AG08396 (cell line): ENCODE results near the gene SLC26A1.
"Not testable (repeated sequence)": the region's sequence is repeated elsewhere in the genome, so short reads cannot be mapped to it uniquely, and the experiment has no call there.

ENCODE experiments used
- DNase-seq: peaks from one replicate; pipeline ENCODE4 v3.0.0; 2012; ENCODE audit warnings: low spot score, mixed read lengths

SLC26A1 gene

DNA sequence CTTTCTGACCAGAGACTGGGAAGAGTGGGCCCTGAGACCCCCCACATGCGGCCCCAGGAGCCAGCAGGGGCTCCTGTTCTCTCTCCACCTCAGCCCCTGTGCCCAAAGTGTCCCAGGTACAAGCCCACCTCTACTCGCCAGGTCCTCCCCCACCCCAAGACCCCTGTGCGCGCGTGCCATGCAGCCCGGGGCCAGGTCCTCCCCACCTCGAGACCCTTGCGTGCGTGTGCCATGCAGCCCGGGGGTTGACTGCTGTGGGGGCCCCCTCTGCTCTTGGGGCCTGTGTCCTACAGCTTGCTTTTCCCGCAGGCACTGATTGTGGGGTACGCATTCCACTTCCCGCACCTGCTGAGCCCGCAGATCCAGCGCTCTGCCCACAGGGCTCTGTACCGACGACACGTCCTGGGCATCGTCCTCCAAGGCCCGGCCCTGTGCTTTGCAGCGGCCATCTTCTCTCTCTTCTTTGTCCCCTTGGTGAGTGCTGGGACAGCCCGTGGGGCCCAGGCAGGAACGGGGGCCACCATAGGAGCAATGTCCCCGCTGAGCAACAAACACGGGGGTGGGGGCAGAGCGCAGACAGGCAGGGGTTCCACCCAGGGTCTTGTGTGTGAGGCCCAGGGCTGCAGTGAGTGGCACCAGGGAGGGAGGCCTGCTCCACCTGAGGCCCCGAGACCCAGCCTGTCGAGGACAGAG is 40.2 kb downstream of the SLC26A1 start:
- no peak for DNase-seq

DNA sequence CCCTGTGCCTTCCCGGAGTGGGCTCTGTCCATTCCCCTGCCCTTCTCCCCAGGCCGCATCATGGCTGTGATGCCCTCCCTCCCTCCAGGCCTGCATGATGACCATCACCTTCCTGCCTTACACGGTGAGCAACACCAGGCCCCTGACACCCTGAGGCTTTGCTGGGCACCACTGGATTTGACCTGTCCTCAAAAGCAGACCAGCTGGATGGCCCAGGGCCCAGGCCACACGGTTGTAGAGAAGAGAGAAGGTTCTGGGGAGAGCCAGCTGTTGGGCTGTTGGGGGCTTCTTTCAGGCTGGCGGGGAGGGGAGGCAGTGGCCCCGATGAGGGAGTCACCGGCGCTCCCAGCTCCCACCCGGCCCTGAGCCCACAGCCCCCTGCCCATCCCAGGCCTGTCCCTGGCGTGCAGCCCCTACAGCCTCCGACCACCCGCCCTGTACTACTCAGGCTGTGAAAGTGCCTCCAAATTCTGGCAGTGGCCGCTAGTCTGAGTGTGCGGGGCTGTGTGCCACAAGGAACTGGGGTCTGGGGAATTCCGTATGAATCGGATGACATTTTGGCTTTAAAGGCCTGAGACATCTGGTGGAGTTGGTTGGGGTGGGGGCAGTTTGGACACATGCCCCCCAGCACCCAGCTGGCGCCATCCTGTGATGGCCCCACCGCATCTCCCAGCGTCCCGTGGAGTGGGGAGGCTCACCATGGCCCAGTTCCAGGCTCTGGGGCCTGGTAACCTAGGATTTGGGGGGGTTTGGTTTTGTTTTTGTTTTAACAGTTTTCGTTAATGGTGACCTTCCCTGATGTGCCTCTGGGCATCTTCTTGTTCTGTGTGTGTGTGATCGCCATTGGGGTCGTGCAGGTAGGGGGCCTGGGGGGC is 41.4 kb downstream of the SLC26A1 start:
- DNase-seq: no peak

DNA sequence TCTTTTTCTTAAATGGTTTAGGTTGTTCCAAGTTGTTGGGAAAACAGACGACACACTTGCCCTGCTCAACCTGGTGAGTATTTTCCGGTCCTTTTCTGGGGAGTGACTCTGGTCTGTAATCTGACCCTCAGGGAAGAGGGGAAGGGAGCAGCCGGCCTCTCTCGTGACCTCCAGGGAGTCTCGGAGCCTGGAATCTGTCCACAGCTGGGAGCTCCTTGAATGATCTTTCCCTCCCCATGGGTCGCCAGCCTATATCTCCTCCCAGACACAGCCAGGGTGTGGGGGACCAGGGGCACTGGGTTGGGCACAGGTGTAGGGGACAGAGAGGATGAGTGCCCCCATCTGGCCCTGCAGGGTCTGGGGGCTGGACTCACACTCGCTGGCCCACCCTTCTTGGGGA is 42.0 kb downstream of the SLC26A1 start:
- DNase-seq: no peak

DNA sequence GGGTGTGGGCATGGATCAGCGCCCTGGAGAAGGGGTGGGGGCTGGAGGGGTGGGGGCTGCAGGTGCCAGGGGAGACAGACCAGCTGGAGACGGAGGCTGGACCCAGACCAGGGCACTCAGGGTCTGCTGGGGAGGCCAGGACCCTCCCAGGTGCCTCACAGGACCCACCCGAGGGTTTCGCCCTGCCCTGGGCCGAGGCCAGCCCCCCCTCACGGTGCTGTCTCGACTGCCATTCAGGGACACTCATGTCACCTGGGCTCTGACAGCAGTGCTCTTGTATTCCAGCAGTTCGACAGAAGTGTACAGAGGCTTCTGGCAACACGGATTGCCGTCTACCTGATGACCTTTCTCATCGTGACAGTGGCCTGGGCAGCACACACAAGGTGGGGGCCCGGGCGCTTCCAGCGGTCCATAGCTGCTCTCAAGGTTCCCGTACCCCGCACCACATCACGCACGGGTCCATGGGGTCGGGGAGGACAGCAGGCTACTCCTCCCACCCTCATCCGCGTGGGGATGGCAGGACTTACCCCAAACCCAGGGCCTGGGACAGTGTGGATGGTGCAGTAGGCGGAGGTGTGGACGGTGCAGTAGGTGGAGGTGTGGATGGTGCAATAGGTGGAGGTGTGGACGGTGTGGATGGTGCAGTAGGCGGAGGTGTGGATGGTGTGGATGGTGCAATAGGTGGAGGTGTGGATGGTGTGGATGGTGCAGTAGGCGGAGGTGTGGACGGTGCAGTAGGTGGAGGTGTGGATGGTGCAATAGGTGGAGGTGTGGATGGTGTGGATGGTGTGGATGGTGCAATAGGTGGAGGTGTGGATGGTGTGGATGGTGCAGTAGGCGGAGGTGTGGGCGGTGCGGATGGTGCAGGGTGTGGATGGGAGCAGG is 42.8 kb downstream of the SLC26A1 start:
- no peak for DNase-seq

DNA sequence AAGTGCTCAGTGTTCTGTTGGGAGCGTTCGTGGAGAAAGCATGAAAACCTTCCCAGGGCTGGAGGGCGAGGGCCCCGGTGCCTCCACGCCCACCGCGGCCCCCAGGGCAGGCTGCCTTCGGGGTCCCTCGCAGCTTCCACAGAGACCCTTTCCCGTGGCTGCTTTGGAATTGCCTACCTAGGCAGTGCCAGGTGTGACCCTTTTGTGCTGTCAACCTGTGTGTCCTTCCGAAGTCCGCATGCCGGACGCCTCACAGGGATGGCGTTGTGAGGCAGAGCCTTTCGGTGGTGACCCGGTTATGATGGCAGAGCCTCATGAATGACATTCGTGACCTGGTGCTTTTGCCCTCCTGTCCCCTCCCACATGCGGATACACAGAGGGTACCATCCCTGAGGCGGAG is 43.5 kb downstream of the SLC26A1 start:
- DNase-seq: no peak

DNA sequence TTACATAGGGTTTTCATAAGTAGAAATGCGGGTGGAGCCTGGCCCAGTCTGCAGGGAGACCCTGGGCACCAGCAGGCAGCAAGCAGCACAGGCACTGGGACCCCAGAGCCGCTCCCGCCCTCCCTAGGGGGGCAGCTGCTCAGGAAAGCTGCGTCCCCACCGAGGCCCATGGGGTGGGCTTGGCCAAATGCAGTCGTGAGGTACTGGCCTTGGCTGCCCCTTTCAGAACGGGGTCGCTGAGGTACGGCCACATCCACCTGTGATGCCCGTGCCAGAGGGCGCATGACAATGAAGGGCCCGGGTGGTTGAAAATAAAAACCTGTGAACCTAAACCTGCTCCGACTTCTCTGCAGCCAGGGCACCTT is 44.3 kb downstream of the SLC26A1 start:
- no peak for DNase-seq

DNA sequence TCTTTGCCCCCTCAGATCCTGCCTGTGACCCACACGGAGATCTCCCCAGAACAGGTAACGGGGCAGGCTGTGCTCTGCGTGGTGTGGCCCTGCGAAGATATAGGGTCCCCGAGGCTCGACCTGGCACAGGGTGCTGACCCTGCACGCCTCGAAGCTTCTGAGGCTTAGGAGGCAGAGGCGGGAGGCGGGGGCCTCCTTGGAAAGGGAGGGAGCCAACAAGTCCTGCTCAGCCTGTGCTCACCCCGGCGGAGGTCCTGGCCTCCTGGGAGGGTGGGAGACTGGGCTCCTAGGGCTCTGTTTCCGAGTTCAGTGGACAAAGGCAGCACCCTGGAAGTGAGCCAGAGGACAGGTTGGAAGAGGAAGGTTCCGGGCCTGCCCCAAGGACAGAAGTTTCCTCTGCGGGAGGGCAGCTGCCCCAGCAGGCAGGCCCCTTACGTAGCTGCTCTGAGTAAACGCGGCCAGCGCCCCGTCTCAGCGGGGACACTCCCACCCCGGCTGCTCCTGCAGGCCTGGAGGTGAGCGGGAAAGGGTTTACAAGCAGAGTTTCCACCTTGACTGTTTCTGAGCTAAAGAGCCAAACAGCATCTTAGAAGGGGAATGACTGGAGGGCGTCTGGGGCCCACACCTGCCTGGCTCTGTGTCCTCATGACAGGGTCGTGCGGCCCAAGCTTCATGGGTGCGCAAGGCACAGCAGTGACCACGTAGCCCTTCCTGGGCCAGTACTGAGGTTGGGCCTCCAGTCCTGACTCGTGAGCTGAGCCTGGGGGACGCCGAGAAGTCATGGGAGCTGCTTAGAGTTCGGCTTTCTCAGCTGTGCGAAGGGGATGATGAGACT is 44.9 kb downstream of the SLC26A1 start:
- no peak for DNase-seq

DNA sequence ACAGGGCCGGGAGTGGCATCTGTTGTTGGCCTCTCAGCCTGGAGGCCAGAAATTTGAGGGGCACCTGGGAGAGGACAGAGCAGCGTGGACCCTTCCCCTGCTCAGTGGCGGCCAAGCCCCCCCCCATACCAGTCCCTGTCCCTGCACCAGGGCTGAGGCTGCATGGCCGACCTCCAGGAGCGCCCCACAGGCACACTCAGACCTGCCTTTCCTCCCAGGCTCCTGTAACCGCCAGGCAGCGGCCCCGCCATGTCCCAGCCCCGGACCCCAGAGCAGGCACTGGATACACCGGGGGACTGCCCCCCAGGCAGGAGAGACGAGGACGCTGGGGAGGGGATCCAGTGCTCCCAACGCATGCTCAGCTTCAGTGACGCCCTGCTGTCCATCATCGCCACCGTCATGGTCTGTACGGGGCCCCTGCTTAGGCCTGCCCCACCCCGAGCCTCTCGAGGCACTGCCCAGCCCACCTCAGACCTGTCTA is 45.7 kb downstream of the SLC26A1 start:
- no peak for DNase-seq

DNA sequence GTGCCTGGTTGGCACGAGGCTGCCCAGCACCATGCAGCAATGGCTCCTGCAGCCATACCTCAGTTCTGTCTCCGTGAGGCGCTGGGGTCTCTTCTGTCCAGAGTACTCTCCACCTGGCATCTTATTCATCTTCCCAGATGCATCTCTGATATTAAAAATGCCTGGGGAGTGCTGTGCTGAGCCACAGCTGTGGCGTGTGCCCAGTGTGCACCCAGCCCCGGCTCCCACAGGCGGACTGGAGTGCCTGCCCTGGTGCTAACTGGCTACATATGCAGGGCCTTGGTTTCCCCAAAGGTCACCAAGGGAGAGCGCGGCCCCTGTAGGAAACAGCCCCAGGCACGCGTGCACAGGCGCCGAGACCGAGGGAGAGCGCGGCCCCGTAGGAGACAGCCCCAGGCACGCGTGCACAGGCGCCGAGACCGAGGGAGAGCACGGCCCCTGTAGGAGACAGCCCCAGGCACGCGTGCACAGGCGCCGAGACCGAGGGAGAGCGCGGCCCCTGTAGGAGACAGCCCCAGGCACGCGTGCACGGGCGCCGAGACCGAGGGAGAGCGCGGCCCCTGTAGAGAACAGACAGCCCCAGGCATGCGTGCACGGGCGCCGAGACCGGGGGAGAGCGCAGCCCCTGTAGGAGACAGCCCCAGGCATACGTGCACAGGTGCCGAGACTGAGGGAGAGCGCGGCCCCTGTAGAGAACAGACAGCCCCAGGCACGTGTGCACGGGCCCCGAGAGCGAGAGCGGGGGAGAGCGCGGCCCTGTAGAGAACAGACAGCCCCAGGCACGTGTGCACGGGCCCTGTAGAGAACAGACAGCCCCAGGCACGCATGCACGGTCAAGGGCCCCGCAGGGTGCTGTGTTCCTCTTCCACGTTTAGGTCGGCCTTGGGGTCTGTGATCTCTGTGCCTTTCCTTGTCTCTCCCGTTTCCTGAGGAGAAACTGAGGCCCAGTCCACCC is 46.4 kb downstream of the SLC26A1 start:
- DNase-seq: no peak

DNA sequence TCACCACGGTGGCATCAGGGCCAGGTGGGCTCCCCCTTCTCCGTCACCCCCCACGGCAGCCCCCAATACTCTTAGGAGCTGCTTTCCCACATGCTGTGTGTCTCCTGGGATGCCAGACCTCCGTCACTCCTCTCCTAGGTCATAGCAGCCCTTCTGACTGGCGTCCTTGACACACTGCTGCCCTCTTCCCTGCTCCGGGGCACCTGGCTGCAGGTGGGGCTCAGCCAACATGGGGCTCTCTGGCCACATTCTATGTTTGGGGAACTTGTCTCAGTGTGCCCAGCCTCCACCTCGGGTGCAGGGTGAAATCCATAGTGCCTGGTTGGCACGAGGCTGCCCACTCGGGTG is 47.1 kb downstream of the SLC26A1 start:
- no peak for DNase-seq

DNA sequence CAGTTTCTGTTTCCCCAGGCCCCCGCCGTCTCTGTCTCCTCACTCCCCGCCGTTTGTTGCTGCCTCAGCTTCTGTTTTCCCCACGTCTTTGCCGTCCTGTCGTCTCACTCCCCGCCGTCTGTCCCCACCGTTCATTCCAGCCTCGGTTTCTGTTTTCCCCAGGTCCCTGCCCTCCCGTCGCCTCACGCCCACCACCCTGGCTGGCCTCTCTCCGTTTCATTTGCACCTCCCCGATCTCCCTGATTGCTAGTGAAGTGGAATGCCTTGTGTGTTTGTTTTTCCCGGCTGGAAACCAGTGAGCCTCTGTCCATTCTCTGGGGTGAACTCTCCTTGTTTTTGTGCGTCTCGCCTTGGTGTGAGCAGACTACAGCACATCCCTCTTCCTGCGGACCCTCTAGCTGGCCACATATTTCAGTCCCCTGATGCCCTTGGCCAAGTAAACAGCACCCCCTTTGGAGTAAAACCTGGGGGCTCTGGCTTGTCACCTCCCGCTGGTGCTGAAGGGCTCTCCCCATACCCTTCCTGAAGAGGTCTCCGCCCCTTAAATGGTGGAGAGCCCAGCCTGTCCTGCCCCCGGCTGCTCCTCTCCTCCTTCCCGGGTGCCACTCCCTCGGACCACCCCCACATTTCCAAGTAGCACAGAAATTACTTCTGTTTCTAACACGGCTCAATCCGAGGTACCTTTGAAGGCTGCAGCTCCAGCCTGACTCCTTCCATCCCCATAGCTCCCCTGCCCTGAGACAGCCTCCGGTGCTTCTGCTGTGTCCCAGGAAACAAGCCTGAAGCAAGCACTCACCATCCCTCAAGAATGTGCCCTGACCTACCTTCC is 47.7 kb downstream of the SLC26A1 start:
- no peak for DNase-seq

DNA sequence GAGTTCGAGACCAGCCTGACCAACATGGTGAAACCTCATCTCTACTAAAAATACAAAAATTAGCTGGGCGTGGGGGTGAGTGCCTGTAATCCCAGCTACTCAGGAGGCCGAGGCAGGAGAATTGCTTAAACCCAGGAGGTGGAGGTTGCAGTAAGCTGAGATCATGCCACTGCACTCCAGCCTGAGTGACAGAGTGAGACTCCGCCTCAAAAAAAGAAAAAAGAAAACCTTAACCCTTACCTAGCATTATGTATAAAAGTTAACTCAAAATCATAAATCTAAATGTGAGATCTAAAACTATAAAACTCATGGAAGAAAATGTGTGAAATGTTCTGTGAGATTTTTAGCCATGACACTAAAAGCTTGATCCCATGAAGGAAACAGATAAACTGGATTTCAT is 53.7 kb downstream of the SLC26A1 start:
- DNase-seq: not testable (repeated sequence)
